GM23338 (cell line): Measurements from ENCODE around the gene FGG. TPM values are rescaled to one million over a fixed set of nuclear protein-coding genes. Genes with fewer than 3 reads are reported as not detected.

Experiments
- ATAC-seq: fragments of 200-7000 bp; cut with Tn5 transposase; 3 replicates; pipeline ENCODE4 v1.9.1; 2020
- DNase-seq: peaks from one replicate; pipeline ENCODE4 v3.0.0-alpha.2; 2015; ENCODE audit warnings: low spot score
- H2AFZ ChIP-seq: fragments of 200-600 bp; sonication (generic); 2 replicates; pipeline ENCODE4 v1.8.0; 2016; ENCODE audit warnings: antibody characterized with exemption, mild to moderate bottlenecking, moderate library complexity
- H3F3A ChIP-seq: fragments of 200-600 bp; sonication (generic); replicated peaks from 2 replicates; pipeline ENCODE4 v1.8.0; 2017; ENCODE audit warnings: antibody characterized with exemption, mixed run types, low read depth
- H3K27ac ChIP-seq: fragments of 200-600 bp; sonication (generic); 2 replicates; pipeline ENCODE4 v1.6.1; 2016; ENCODE audit warnings: low read depth
- H3K27me3 ChIP-seq: fragments of 200-600 bp; sonication (generic); 2 replicates; pipeline ENCODE4 v1.8.0; 2016; ENCODE audit warnings: mild to moderate bottlenecking, mixed run types, moderate library complexity; ENCODE audit not compliant: insufficient read depth
- H3K36me3 ChIP-seq: fragments of 200-600 bp; sonication (generic); 2 replicates; pipeline ENCODE4 v1.8.0; 2016; ENCODE audit warnings: mild to moderate bottlenecking; ENCODE audit not compliant: insufficient read depth
- H3K4me1 ChIP-seq: fragments of 200-600 bp; sonication (generic); 2 replicates; pipeline ENCODE4 v1.8.0; 2016; ENCODE audit warnings: mild to moderate bottlenecking, moderate library complexity; ENCODE audit not compliant: insufficient read depth
- H3K4me2 ChIP-seq: fragments of 200-600 bp; sonication (generic); 2 replicates; pipeline ENCODE4 v1.7.1; 2017; ENCODE audit warnings: mixed run types
- H3K4me3 ChIP-seq: fragments of 200-600 bp; sonication (generic); 2 replicates; pipeline ENCODE4 v1.6.1; 2016; ENCODE audit warnings: mixed run types
- H3K79me2 ChIP-seq: fragments of 200-600 bp; sonication (generic); replicated peaks from 2 replicates; pipeline ENCODE4 v1.8.0; 2017; ENCODE audit warnings: mild to moderate bottlenecking; ENCODE audit not compliant: insufficient read depth
- H3K9me2 ChIP-seq: fragments of 200-600 bp; sonication (generic); 2 replicates; pipeline ENCODE4 v1.8.0; 2017; ENCODE audit not compliant: insufficient read depth
- H4K20me1 ChIP-seq: fragments of 200-600 bp; sonication (generic); replicated peaks from 2 replicates; pipeline ENCODE4 v1.8.0; 2017; ENCODE audit warnings: mild to moderate bottlenecking; ENCODE audit not compliant: insufficient read depth
- H3K27ac Mint-ChIP-seq: 2 replicates; pipeline ENCODE4 v1.8.0; 2020; ENCODE audit warnings: inconsistent platforms, mild to moderate bottlenecking, moderate library complexity, mixed read lengths
- H3K27me3 Mint-ChIP-seq: 3 replicates; pipeline ENCODE4 v1.8.0; 2022; ENCODE audit warnings: low read depth, mild to moderate bottlenecking, moderate library complexity, mixed read lengths, inconsistent platforms; ENCODE audit not compliant: insufficient read depth, poor library complexity
- H3K36me3 Mint-ChIP-seq: 3 replicates; pipeline ENCODE4 v1.8.0; 2021; ENCODE audit warnings: low read depth, mild to moderate bottlenecking, inconsistent platforms, moderate library complexity, mixed read lengths
- H3K4me1 Mint-ChIP-seq: 3 replicates; pipeline ENCODE4 v1.8.0; 2020; ENCODE audit warnings: mild to moderate bottlenecking, inconsistent platforms, mixed read lengths
- H3K4me3 Mint-ChIP-seq: 3 replicates; pipeline ENCODE4 v1.8.0; 2021; ENCODE audit warnings: moderate library complexity, mild to moderate bottlenecking, inconsistent platforms, mixed read lengths
- H3K9me3 Mint-ChIP-seq: 3 replicates; pipeline ENCODE4 v1.8.0; 2020; ENCODE audit warnings: moderate library complexity, mild to moderate bottlenecking, inconsistent platforms, mixed read lengths
- CTCF ChIP-seq, 2 experiments: fragments of 200-600 bp in 1 of 2; sonication (generic) in 1 of 2; conservative IDR thresholded peaks; 2 replicates each; pipeline versions ENCODE4 v1.5.1 to v1.6.1; 2016 to 2017; ENCODE audit warnings: antibody characterized with exemption in 2 of 2, low read depth in 2 of 2, mild to moderate bottlenecking in 2 of 2, moderate library complexity in 1 of 2
- ETS1 ChIP-seq: IDR thresholded peaks from 2 replicates; pipeline ENCODE4 v1.6.1; 2016; ENCODE audit warnings: antibody characterized with exemption
- EZH2 ChIP-seq: fragments of 200-600 bp; sonication (generic); IDR thresholded peaks from one replicate; pipeline ENCODE4 v1.8.0; 2017; ENCODE audit warnings: antibody characterized with exemption, mild to moderate bottlenecking, low read depth; ENCODE audit not compliant: unreplicated experiment
- EZH2phosphoT487 ChIP-seq: fragments of 200-600 bp; sonication (generic); IDR thresholded peaks from one replicate; pipeline ENCODE4 v1.8.1; 2018; ENCODE audit warnings: antibody characterized with exemption; ENCODE audit not compliant: unreplicated experiment
- JUNB ChIP-seq: IDR thresholded peaks from one replicate; pipeline ENCODE4 v1.6.1; 2016; ENCODE audit warnings: antibody characterized with exemption; ENCODE audit not compliant: unreplicated experiment
- NANOG ChIP-seq: IDR thresholded peaks from 2 replicates; pipeline ENCODE4 v1.6.1; 2016; ENCODE audit warnings: antibody characterized with exemption, borderline replicate concordance
- POLR2AphosphoS5 ChIP-seq: IDR thresholded peaks from 2 replicates; pipeline ENCODE4 v1.6.1; 2016; ENCODE audit warnings: antibody characterized with exemption, low read depth
- ZNF114 ChIP-seq: fragments of 250-450 bp; sonication (Bioruptor Pico); IDR thresholded peaks from 2 replicates; pipeline ENCODE4 v1.5.0; 2020; ENCODE audit warnings: mild to moderate bottlenecking, moderate library complexity
- ZNF331 ChIP-seq: fragments of 250-450 bp; sonication (Bioruptor Pico); IDR thresholded peaks from 2 replicates; pipeline ENCODE4 v1.5.0; 2020; ENCODE audit warnings: low read depth, mild to moderate bottlenecking, moderate library complexity
- ZNF462 ChIP-seq: fragments of 250-450 bp; sonication (Bioruptor Pico); IDR thresholded peaks from 2 replicates; pipeline ENCODE4 v1.5.0; 2020; ENCODE audit warnings: mild to moderate bottlenecking, moderate library complexity
- polyA plus RNA-seq: library from polyadenylated mRNA; unstranded; fragments of >200 nt; fragmentation: Nextera tagmentation; extraction: Ambion mirVana; gene quantifications from 2 replicates; pipeline ENCODE4 v1.2.1, GENCODE V29; 2016
- total RNA-seq: library from RNA; depleted of rRNA; stranded (reverse); fragments of >200 nt; shearing (Covaris generic); gene quantifications from 2 replicates; pipeline ENCODE4 v1.2.3, GENCODE V29; 2014

Gene FGG
- total and polyA plus RNA-seq, 2 experiments from 2014 or later, result not detected

- no peak overlapping the region; the same call in 1 of the 2 replicates for H2AFZ ChIP-seq
- H3K27me3 Mint-ChIP-seq, result no peaks in the 10 kb centered on the region
- H4K20me1 ChIP-seq, result no peaks in the 10 kb centered on the region
- TF ChIP-seq ZNF114 (no peak), EZH2 (no peak), ZNF331 (CRISPR knock-in tag) (no peak), ETS1 (no peak), POLR2AphosphoS5 (no peak), CTCF (conservative IDR thresholded peaks at IDR 0.05; ENCODE audit: low read depth in 2 of 2) (no peak), ZNF462 (CRISPR knock-in tag) (no peak), JUNB (no peak), NANOG (no peak), EZH2phosphoT487 (no peak)
- no peaks in the 10 kb centered on the region; the same call in 2 of the 3 replicates for H3K9me3 Mint-ChIP-seq
- H3K27ac ChIP-seq, result no peak overlapping the region
- no peaks in the 10 kb centered on the region for H3K36me3 Mint-ChIP-seq
- no peak overlapping the region for H3K4me3 Mint-ChIP-seq
- no peaks in the 10 kb centered on the region for H3K9me2 ChIP-seq
- ATAC-seq, result no peak
- H3K4me3 ChIP-seq, result no peak overlapping the region
- H3K36me3 ChIP-seq, result no peaks in the 10 kb centered on the region
- H3F3A ChIP-seq, result no peaks in the 10 kb centered on the region
- no peak overlapping the region for H3K4me2 ChIP-seq
- H3K27ac Mint-ChIP-seq, result no peak overlapping the region
- peaks cover 10% of the 10 kb centered on the region for H3K4me1 ChIP-seq
- no peak for DNase-seq
- H3K4me1 Mint-ChIP-seq, result peaks cover 15% of the 10 kb centered on the region; the same call in 2 of the 3 replicates
- H3K79me2 ChIP-seq, result no peaks in the 10 kb centered on the region
- no peaks in the 10 kb centered on the region for H3K27me3 ChIP-seq
These were observed 5.4 kb upstream of the FGG start for GRCh38 chr4:154617820-154618317.
